Thoracic aorta (tissue), 2 donors: ENCODE results near the gene CD7. TPM values are rescaled to one million over a fixed set of nuclear protein-coding genes. Genes with fewer than 3 reads are reported as not detected.

Experiments
- ATAC-seq: fragments of 150-250 bp; one replicate; pipeline ENCODE4 v1.8.0; 2017; ENCODE audit warnings: low read depth; ENCODE audit not compliant: insufficient number of reproducible peaks, low FRiP score
- DNase-seq: peaks from one replicate; pipeline ENCODE4 v3.0.0-alpha.2; 2020; ENCODE audit warnings: low spot score
- H3K27ac ChIP-seq, 2 donors: fragments of 200-600 bp; sonication (generic); 1 replicate in 1 of 2; 2 replicates in 1 of 2; pipeline ENCODE4 v1.5.1; 2016; ENCODE audit warnings: mild to moderate bottlenecking in 2 of 2, moderate library complexity in 2 of 2
- H3K27me3 ChIP-seq: fragments of 200-600 bp; sonication (generic); replicated peaks from 2 replicates; pipeline ENCODE4 v1.6.0; 2016; ENCODE audit warnings: mild to moderate bottlenecking; ENCODE audit not compliant: insufficient read depth
- H3K36me3 ChIP-seq: fragments of 200-600 bp; sonication (generic); one replicate; pipeline ENCODE4 v1.5.1; 2016
- H3K4me1 ChIP-seq, 2 donors: fragments of 200-600 bp; sonication (generic); 1 replicate in 1 of 2; 2 replicates in 1 of 2; pipeline versions ENCODE4 v1.5.1 to v1.6.0; 2016; ENCODE audit warnings: low read depth in 2 of 2, mild to moderate bottlenecking in 1 of 2; ENCODE audit not compliant: control insufficient read depth in 1 of 2
- H3K4me3 ChIP-seq: fragments of 200-600 bp; sonication (generic); 2 replicates; pipeline ENCODE4 v1.5.1; 2016; ENCODE audit warnings: mild to moderate bottlenecking
- H3K9me3 ChIP-seq: fragments of 200-600 bp; sonication (generic); 2 replicates; pipeline ENCODE4 v1.5.1; 2016
- total RNA-seq, 2 donors: library from RNA; depleted of rRNA; stranded (reverse); fragments of >200 nt; gene quantifications; one replicate each; pipeline versions ENCODE4 v1.1.0 to v1.2.3, GENCODE V29; 2016
- TF ChIP-seq, protein P1 (sequence below): fragments of 200-600 bp; sonication (generic); IDR thresholded peaks from one replicate; pipeline ENCODE4 v1.5.1; 2019; ENCODE audit warnings: antibody characterized with exemption

The CD7 gene
- total RNA-seq, 2 donors from 2014 or later = 3.0 to 3.5 TPM

DNA sequence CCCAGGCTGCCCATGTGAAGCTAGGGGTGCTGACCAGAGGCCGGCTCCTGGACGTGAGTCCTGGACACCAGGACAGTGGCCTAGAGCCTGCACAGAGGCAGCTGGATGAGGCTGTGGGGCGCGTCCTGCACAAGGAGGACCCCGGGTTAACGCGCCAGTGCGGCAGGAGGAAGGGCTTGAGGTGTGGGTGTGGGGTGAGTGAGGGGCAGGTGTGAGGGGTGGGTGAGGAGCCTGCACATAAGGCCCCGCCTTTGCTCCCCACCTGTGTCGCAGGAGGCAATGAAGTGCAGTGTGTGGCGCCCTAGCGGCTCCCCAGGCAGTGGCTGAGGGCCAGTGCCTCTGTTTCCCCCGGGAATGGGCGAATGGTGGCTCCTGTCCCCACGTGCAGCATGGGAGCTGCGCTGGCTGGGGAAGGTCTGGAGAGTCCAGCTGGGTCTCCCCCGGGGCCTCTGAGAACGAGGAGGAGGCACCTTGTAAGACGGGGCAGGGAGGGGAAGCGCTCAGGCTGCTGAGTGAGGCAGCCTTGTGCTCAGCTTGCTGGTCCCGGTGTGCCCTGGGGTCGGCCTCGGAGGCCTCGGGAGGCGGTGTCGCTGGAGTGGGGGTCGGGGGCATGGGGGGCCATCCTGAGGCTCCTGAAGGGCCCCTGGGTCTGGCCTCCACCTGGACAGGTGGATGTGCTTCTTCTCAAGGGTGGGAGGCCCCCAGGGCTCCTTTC is 3.2 kb downstream of the CD7 start:
- TF ChIP-seq, protein P1, sequence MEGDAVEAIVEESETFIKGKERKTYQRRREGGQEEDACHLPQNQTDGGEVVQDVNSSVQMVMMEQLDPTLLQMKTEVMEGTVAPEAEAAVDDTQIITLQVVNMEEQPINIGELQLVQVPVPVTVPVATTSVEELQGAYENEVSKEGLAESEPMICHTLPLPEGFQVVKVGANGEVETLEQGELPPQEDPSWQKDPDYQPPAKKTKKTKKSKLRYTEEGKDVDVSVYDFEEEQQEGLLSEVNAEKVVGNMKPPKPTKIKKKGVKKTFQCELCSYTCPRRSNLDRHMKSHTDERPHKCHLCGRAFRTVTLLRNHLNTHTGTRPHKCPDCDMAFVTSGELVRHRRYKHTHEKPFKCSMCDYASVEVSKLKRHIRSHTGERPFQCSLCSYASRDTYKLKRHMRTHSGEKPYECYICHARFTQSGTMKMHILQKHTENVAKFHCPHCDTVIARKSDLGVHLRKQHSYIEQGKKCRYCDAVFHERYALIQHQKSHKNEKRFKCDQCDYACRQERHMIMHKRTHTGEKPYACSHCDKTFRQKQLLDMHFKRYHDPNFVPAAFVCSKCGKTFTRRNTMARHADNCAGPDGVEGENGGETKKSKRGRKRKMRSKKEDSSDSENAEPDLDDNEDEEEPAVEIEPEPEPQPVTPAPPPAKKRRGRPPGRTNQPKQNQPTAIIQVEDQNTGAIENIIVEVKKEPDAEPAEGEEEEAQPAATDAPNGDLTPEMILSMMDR = no peak
- no peak for ATAC-seq

DNA sequence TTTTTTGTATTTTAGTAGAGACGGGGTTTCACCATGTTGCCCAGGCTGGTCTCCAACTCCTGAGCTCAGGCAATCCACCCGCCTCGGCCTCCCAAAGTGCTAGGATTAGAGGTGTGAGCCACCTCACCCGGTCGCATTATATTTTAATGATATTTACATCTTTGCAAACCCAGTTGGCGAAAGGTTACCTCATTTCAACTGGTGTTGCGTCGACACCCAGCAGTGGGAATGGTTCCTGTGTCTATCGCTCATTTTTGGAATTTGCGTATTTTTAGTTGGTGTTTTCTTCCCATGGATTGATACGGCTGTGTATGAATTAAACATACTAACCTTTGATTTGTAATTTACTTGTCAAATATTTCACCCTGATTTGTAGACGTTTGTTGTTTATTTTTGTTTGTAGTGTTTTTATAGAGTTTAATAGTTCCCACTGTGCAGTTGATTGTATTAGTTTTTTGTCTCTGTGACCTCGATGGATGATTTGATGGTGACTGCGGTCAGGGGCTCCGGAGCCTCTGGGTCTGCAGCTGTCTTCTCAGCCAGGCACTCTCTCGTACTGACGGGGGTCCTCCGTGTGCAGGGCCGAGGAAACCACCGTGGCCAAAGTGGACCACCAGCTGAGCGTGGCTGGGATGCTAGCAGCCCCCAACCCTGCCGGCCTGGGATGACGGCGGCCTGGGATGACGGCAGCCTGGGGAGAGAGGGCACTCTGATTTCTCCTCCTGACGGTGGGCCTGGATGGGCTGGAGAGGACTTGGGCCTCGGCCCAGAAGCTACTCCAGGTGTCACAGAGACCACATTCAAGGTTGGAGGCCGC is 4.0 kb downstream of the CD7 start:
- peaks cover 28% of the 10 kb centered on the region for H3K27me3 ChIP-seq
- DNase-seq = no peak
- H3K4me3 ChIP-seq = no peak overlapping the region
- no peak for ATAC-seq
- no peaks in the 10 kb centered on the region for H3K36me3 ChIP-seq
- no peaks in the 10 kb centered on the region for H3K9me3 ChIP-seq
- H3K4me1 ChIP-seq = no peaks in the 10 kb centered on the region
- H3K27ac ChIP-seq = no peak overlapping the region
- TF ChIP-seq, protein P1 = no peak

More for the DNA sequence above, 3.2 kb downstream of the CD7 start:
- Histone ChIP-seq H3K27me3 (peaks cover 23% of the 10 kb centered on the region), H3K4me3 (no peak overlapping the region), H3K4me1 (no peaks in the 10 kb centered on the region), H3K36me3 (no peaks in the 10 kb centered on the region), H3K9me3 (no peaks in the 10 kb centered on the region), H3K27ac (no peak overlapping the region)
- no peak for DNase-seq

DNA sequence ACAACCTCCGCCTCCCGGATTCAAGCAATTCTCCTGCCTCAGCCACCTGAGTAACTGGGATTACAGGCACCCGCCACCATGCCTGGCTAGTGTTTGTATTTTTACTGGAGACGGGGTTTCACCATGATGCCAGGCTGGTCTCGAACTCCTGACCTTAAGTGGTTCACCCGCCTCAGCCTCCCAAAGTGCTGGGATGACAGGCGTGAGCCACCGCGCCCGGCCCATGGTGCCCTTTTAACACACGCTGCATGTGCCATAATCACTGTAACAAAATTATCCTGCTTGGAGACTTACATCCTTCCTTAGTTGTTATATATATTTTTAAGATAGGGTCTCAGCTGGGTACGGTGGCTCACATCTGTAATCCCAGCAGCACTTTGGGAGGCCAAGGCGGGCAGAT is 5.4 kb downstream of the CD7 start:
- Histone ChIP-seq H3K4me3 (no peak overlapping the region), H3K27ac (no peak overlapping the region), H3K9me3 (no peaks in the 10 kb centered on the region), H3K4me1 (no peaks in the 10 kb centered on the region), H3K27me3 (peaks cover 28% of the 10 kb centered on the region), H3K36me3 (no peaks in the 10 kb centered on the region)
- ATAC-seq (no peak), DNase-seq (no peak)
- TF ChIP-seq, protein P1 = no peak

DNA sequence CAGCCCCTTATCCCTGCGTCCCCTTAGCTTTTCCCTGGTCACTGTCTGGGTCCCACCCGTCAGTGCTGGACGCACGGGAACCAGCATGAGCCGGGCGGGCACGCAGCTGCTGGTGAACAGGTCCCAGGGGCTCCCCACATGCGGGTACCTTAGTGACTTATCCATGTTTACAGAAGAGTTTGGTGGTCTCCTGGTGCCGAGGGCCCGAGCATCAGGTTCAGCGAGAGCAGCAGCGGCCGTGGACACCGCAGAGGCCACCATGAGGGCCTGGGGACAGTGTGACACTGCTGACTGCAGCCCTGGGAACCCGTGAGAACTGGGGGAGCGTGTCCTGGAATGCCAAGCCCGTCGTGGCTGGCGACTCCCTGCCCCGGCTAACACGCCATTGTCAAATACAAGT is 6.5 kb downstream of the CD7 start:
- Histone ChIP-seq H3K4me3 (no peak overlapping the region), H3K27me3 (peaks cover 28% of the 10 kb centered on the region), H3K4me1 (no peaks in the 10 kb centered on the region), H3K27ac (no peak overlapping the region), H3K9me3 (no peaks in the 10 kb centered on the region), H3K36me3 (no peaks in the 10 kb centered on the region)
- ATAC-seq (no peak), DNase-seq (no peak)
- TF ChIP-seq, protein P1 = no peak
